ENCODE data around the gene GPC6. TPM values are rescaled to one million over a fixed set of nuclear protein-coding genes. Genes with fewer than 3 reads are reported as not detected.

The GPC6 gene
- total RNA-seq, 1 experiment from 2014 or later, result not detected

DNA sequence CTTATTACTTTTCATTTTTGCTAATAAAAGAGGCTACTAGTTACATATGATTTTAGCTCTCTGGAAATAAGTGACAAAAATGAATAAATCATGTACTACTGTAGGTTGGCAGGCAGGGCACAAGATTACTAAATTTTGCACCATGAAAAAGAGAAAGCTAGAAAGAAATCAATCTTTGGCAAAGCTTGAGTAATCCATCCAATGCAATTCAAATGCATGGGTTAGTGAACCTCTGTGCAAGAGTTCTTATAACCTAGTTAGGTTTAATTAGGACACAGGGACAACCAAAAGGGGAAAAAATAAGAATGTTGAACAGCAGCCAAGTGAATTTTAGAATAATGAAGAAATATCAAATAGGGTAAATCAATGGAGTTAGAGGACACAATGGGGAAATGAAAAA lies 947.4 kb downstream of the GPC6 start:
- Histone ChIP-seq H3F3A (ENCODE audit: insufficient read depth, low read depth) (no peaks in the 10 kb centered on the region), H4K20me1 (ENCODE audit: insufficient read depth) (no peaks in the 10 kb centered on the region), H2AFZ (no peak overlapping the region), H3K27ac (no peak overlapping the region), H3K4me2 (no peak overlapping the region), H3K36me3 (ENCODE audit: low read depth) (no peaks in the 10 kb centered on the region), H3K9me2 (ENCODE audit: insufficient read depth) (no peaks in the 10 kb centered on the region), H3K4me1 (replicated peaks; ENCODE audit: insufficient read depth) (no peaks in the 10 kb centered on the region), H3K79me2 (ENCODE audit: low read depth) (no peaks in the 10 kb centered on the region), H3K27me3 (ENCODE audit: insufficient read depth, low read depth) (no peaks in the 10 kb centered on the region), H3K9me3 (ENCODE audit: insufficient read depth, low read depth) (no peaks in the 10 kb centered on the region), H3K4me3 (no peak overlapping the region)
- TF ChIP-seq CTCF (conservative IDR thresholded peaks at IDR 0.05) (no peak), EZH2 (IDR thresholded peaks at IDR 0.05; ENCODE audit: low read depth) (no peak)
- ChIA-PET CTCF (no interaction called here), POLR2A (ENCODE audit: unreplicated experiment) (no interaction called here)
- DNase-seq, result no peak
- intact Hi-C loops (cut with micrococcal nuclease; ENCODE audit: unreplicated experiment), result no loop called here
- BruUV-seq (replicated peaks), result no TSS peak

DNA sequence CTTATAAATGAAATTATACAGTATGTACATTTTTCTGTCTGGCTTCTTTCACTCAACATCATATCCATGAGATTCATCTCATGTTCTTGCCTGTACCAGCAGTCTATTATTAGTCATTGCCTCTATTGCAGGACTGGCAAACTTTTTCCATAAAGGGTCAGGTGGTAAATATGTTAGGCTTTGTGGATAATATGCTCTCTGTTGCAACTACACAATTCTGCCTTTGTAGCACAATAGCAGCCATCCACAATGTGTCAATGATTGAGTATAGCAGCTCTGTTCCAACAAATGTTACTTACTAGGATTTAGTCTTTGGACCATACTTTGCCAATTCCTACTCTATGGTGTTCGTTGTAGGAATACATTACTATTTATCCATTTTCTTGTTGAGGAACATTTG lies 948.5 kb downstream of the GPC6 start:
- BruUV-seq (replicated peaks), result no TSS peak
- no peaks in the 10 kb centered on the region for H3F3A ChIP-seq (ENCODE audit: insufficient read depth, low read depth)
- no peak overlapping the region for H3K4me2 ChIP-seq
- H3K27me3 ChIP-seq (ENCODE audit: insufficient read depth, low read depth), result no peaks in the 10 kb centered on the region
- H3K79me2 ChIP-seq (ENCODE audit: low read depth), result no peaks in the 10 kb centered on the region
- no peaks in the 10 kb centered on the region for H4K20me1 ChIP-seq (ENCODE audit: insufficient read depth)
- intact Hi-C loops (cut with micrococcal nuclease; ENCODE audit: unreplicated experiment), result loop anchor here (5.0 kb wide), 1 partner anchor 187 kb away; no protein-coding TSS in a partner anchor
- no peaks in the 10 kb centered on the region for H3K36me3 ChIP-seq (ENCODE audit: low read depth)
- H3K9me2 ChIP-seq (ENCODE audit: insufficient read depth), result no peaks in the 10 kb centered on the region
- no peak for TF ChIP-seq EZH2 (IDR thresholded peaks at IDR 0.05; ENCODE audit: low read depth)
- TF ChIP-seq CTCF (conservative IDR thresholded peaks at IDR 0.05), result no peak
- POLR2A ChIA-PET (ENCODE audit: unreplicated experiment), result no interaction called here
- no peak overlapping the region for H2AFZ ChIP-seq
- CTCF ChIA-PET, result no interaction called here
- no peaks in the 10 kb centered on the region for H3K9me3 ChIP-seq (ENCODE audit: insufficient read depth, low read depth)
- DNase-seq, result no peak
- no peaks in the 10 kb centered on the region for H3K4me1 ChIP-seq (replicated peaks; ENCODE audit: insufficient read depth)
- H3K4me3 ChIP-seq, result no peak overlapping the region
- no peak overlapping the region for H3K27ac ChIP-seq

DNA sequence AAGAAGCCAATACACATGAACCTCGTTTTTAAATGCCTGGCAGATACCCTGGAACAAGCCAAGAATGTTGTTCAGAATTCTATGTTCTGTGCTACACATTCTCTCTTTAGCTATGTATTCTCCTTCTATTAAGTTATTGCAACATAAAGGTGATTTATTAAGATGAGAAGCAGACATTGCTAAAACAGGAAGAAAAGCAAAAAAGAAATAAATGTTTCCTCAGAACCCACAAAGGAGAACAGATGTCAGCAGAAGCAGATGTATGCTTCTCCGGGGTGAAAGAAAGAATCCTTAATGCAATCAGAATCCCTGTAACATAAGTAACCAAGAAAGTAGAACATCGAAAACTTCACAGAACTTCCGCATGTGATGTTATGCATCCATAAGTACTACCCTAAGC lies 950.0 kb downstream of the GPC6 start:
- intact Hi-C loops (cut with micrococcal nuclease; ENCODE audit: unreplicated experiment), result loop anchor here (5.0 kb wide), 1 partner anchor 186 kb away; no protein-coding TSS in a partner anchor
- CTCF ChIA-PET, result no interaction called here

More for the DNA sequence above, 950.0 kb downstream of the GPC6 start:
- BruUV-seq (replicated peaks), result no TSS peak
- Histone ChIP-seq H3K4me3 (no peak overlapping the region), H3K9me3 (ENCODE audit: insufficient read depth, low read depth) (no peaks in the 10 kb centered on the region), H3K36me3 (ENCODE audit: low read depth) (no peaks in the 10 kb centered on the region), H3K27me3 (ENCODE audit: insufficient read depth, low read depth) (no peaks in the 10 kb centered on the region), H3K27ac (no peak overlapping the region), H3K4me2 (no peak overlapping the region), H2AFZ (no peak overlapping the region), H3F3A (ENCODE audit: insufficient read depth, low read depth) (no peaks in the 10 kb centered on the region), H4K20me1 (ENCODE audit: insufficient read depth) (no peaks in the 10 kb centered on the region), H3K4me1 (replicated peaks; ENCODE audit: insufficient read depth) (no peaks in the 10 kb centered on the region), H3K79me2 (ENCODE audit: low read depth) (no peaks in the 10 kb centered on the region), H3K9me2 (ENCODE audit: insufficient read depth) (no peaks in the 10 kb centered on the region)
- POLR2A ChIA-PET (ENCODE audit: unreplicated experiment), result no interaction called here
- DNase-seq, result no peak
- TF ChIP-seq CTCF (conservative IDR thresholded peaks at IDR 0.05), result no peak
- no peak for TF ChIP-seq EZH2 (IDR thresholded peaks at IDR 0.05; ENCODE audit: low read depth)
